ENCODE measurements around the gene KRT3.
"Not testable (repeated sequence)": the region's sequence is repeated elsewhere in the genome, so short reads cannot be mapped to it uniquely, and the experiment has no call there.

Gene KRT3

DNA sequence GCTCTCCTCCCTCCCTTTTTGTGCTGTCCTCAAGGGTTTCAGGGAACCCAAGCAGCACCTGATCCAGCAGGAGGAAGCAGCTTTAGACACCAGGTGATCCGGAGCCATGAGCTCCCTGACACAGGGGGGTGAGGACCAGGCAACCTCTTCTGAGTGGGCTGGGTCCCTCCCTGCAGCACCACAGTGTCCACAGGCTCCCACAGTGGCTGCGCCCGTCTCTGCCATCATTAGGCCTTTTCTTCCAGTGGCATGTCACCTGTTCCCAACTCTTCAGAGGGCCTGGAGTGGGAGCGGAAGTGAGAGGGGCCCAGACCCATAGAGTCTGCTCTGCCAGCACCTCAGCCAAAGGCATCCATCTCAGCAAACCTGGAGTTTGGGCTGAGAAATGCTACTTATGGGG lies 18.4 kb downstream of the KRT3 start:
- DNase-seq = no peak

DNA sequence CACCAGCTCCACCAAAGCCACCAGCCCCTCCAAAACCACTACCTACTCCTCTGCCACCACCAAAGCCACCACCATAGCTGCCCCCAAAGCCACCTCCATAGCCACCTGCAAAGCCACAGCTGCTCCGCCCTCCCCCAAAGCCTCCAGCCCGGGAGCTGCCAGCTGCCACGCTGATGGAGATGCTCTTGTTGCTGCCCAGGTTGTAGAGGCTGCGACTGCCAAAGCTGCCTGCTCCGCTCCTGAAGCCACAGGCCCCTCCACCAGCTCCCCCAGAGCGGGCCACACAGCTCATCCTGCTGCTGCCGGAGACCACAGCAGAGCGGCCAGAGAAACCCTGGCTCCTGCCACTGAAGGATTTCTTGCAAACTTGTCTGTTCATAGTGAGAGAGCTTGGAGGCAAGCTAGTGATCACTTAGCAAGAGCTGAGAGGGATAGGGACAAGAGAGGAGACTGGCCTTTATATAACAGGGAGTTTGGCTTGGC lies 19.0 kb downstream of the KRT3 start, which contains the start of gene KRT76:
Gene KRT76, minus strand, starts transcription at position 433 of the 483 bp plus-strand sequence. Its CDS starts 54 bp downstream, at position 379.
- no peak for DNase-seq

DNA sequence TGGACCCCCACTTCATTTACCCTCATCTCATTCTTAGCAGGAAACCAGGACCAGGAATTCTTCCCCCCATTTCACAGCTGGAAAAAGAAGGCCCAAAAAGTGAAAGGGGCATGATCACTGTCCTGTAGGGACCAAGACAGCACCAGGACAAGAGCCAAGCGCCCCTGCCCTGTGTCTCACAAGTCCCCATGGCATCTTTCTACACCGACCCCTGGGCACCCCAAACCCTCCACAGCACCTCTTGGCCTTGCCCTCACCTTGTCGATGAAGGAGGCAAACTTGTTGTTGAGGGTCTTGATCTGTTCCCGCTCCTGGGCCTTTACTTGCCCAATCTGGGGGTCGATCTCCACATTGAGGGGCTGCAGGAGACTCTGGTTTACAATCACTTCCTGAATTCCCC lies 19.5 kb downstream of the KRT3 start:
- DNase-seq = no peak

DNA sequence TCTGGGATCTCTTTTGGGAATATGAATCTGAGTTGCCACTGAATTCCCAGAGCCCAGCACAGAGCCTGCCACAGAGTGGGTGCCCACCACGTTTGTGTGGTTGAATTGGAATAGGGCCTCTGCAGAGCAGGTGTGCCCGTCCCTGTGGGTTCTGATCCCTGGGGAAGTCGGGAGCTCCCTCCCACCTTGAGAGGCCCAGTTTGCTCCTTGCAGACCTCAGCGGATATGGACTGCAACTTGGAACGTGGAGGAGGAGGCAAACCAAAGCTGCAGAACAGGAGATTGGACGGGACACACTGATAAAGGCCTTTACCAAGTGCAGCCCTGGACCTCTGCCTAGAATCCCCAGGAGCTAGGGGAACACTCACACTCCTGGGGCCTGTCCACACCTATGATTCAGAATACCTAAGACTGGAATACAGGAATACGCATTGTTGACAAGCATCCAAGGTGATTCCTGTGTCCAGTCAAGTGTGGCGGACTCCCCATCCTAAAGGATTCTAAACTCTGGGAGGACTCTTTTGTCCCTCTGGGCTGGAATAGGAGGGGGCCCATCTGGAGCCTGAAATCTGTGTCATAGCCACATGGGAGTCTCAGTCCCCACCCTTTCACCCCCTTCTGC lies 21.2 kb downstream of the KRT3 start:
- no peak for DNase-seq

DNA sequence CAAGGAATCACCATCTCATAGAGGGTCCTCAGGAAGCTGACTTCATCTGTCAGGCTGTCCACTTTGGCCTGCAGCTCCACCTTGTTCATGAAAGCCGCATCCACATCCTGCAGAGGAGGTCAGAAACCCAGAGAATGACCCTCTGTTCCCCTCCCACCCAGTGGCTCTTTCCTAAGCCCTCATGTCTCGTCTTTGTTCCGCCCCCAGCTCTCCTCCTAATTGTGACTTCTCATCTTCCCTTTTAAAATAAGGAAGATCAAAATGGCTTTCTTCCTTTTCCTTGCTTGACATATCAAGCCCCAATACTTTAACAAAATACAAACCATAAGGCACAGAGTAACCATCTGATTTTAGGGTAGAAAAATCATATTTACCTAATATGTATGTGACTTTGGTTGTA lies 23.1 kb downstream of the KRT3 start:
- no peak for DNase-seq

DNA sequence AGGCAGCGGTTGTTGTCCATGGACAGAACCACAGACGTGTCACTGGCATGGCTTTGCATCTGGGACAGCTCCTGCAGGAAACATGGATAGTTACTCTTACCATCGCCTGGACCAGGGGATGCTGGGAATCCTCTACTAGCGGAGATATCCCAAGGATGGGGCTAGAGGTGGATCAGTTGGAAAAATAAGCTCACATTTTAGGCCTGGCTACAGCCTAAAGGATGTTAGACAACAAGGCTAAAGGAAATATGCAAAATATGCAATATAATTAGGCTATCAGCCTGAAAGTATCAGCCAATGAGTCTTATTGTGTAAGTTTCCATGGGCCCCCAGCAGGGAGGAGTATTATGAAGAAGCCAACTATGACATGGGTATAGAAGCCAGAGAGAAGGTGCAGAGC lies 23.7 kb downstream of the KRT3 start:
- DNase-seq = no peak

DNA sequence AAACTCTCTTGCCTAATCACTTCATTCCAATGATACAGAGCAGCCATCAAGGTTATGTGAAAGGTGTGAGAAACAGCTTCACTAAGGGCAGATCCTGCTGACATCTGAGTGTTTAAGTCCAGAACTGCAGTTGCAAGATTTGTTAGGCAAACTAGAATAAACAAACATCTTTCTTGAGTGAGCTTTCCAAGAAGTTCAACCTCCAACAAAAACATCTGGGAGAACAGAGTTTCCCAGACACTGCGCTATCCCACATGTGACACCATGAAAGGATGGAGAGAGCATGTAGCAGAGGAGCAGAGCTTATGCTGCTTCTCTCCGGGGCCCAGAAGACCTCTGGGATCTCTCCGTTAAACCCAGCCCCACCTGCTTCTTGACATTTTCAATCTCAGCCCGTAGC lies 24.4 kb downstream of the KRT3 start:
- no peak for DNase-seq

DNA sequence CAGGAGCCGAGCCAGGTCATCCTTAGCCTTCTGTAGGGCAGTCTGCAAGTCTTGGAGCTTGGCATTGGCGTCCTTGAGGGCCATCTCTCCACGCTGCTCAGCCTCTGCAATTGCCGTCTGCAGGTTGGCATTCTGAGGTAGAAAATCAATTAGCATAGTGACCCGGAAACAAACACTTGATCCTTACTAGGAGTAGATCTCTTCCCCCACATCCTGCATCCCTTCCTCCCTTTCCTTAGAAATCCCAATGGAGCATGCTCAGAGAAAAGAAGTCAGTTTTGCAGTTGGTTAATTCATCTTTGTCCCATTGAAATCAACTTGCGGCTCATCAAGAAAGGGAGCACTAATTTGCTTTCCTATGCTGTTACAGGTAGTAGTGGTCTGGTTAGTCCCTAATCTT lies 24.8 kb downstream of the KRT3 start:
- no peak for DNase-seq

DNA sequence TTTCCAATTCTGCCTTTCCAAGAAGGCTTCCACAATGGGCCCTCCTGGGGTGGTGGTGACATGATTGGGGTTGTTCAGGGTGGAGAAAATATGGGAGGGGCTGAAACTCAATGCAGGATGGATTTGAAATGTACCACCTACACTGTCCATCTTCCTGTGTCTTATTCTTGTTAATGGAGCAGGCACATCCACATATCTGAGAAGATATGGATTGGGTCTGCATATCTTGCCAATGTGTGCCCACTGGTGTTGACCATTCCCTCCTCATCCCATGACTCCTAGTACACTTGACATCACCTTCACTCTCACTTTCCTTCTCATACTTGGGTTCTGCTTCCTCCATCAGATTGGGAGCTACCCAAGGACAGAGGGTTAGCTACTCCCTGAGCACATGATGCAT lies 26.0 kb downstream of the KRT3 start:
- no peak for DNase-seq

DNA sequence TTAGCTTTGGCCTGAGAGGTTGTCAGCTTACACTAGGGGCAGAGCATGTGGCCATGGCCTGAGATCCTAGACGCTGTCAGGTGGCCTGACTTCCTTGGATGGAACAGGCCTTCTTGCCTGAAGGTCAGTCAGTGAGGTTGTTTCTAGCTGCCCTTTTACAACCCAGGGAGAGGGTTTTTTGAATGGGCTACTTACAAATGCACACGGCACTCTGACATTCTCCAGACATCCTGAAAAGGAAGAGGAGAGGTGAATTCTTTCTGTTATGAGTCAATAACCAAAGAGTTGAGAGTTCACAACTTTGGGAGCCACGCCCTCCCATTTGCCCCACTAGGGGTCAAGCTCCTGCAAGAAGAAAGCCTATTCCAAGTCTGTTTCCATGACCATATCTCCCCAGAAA lies 26.6 kb downstream of the KRT3 start:
- DNase-seq = no peak

DNA sequence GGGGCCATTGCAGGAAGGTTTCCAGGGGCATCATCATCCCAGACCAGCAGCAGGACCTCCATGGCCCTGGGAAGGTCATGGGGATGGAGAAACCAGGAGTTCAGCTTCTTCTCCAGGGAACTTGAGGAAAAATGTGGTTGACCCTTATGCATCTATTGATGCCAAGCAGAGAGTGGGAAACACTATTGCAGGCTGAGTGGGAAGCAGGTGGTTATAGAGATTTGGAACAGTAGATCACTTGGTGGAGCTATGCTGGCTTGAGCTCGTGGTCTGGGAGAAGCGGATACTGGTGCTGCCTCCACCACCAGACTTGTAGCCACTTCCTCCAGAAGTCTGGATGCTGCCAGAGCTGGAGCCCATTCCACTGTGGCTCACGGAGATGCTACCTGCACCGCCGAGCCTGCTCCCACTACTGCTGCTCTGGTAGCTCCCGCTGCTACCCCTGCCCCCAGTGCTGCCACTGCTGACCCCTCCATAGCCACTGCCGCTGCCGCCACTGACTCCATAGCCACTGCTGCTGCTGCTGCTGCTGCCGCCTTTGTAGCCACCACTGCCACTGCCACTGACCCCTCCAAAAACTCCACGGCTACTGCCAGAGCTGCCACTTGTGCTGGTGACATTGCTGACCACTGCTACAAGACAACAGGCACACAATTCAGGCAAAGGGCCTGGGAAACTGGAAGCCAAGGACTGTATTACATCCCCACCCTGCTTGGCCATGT lies 27.3 kb downstream of the KRT3 start:
- no peak for DNase-seq

DNA sequence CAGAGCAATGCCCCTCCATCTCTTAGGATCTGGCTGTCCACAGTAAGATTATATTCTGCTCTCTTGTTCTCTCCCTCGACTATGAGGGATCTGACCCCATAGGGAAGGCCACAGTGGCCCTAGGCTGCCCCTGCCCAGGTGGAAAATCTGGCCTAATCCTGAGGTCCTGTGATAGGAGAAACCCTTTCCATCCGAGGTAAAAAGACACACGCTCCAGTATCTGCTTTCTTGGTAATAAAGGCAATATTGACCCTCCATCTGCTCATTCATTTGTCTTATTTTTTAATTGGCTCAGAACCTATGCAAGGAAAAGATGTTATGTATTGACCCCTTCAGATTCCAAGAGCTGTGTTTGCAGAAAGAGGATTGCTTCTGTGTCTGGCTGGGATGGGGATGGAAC lies 28.5 kb downstream of the KRT3 start:
- no peak for DNase-seq

DNA sequence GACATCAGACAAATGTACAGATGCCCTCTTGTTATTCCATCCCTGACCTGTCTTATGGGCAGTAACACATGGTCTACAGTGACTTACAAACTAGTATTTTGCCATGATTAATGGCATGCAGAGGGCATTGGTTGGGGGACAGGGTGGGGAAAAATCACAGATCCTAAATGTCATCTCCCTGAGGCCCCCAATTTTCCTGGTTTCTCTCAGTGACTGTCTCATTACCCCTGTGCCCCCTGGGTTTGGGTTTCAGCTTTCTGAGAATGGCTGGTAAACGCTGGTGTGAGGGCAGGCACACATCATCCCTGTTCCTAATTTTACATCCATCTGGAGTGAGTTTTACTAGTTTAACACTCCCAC lies 28.9 kb downstream of the KRT3 start:
- DNase-seq = no peak

DNA sequence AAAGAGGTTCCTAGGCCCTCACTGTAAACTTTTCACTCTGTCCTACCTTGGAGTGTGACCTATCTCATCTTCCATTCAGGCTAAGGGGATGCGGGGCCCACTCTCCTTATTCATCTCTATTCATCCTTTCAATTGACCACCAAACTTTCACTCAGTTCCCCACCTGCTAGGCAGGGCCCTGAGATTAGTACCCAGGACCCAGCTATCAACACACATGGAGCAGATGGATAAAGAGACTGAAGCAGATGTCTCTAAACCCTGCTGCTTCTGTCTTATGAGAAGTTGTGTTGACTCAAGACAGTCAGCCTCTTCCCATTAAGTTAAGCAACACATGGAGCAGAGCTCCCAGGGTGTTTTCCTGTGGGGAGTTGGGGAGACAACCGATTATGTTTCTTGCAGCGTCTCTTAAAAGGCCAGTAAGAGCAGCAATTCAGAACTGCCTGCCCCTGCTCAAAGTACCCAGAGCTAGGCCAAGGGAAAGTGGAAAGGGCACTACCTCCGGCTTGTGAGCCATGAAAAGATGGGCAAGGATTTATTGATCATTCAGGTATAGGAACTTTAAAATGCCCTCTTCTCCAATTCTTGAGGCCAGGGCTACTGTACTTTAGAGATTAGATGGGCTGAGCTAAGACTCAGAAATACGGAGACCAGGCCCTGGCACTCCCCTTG lies 29.4 kb downstream of the KRT3 start:
- no peak for DNase-seq

DNA sequence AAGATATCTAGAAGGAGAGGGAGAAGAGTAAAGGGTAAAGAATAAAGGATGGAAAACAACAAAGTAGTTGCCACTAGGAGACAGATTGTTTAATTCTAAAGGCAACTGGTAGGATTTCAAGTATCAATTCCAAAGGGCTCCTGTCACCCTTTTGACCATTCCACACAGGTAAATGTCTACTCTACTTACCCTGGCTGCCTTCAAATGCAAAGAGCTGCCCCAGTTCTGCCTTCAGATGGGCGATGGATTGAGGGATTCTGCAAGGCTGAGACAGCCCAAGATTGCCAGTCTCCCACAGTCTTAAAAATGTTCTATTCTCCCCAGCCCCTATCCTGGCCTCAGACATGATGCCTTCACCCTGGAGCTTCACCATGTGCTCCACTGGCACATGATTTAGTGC lies 30.2 kb downstream of the KRT3 start:
- no peak for DNase-seq

DNA sequence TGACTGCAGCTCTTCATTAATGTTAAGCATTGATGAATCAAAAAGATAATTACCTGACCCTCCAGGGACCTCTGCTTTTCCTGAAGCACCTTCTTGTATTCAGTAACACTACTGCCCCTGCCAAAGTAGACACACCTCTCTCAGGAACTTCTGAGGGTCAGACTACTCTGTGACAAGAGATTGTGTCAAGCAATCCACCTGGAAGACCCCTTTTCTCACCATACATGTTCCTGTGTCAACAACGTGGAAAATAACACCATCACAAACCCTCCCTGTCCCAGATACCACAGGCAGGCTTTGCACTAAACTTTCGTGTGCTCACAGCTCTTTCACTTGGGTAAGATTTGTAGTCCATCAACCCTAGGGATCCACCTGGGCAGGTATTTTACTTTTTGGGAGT lies 31.9 kb downstream of the KRT3 start:
- DNase-seq = no peak

DNA sequence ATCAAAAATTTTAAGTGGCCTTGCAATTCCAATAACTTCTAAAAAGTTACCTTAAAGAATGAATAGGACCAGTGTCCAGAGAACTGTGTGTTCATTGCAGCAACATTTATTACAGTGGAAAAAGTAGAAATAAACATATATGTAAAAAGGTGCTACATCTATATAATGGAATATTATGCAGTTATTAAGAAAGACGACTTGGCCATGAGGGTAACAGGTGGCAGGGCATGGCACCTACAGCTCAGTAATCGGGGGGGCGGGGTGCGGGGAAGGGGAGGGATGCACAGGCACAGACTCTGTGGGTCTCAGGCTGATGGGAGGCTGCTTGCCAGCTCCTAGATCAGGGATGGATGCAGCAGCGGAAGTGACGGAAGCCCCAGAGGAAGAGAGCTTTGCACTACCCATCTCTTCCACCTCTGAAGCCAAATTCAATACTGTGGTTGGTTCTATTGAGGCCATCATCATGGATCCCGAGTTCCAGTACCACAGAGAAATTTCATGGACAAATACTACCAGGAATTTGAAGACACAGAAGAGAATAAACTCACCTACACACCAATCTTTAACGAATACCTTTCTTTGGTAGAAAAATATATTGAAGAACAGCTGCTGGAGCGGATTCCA lies 32.8 kb downstream of the KRT3 start:
- DNase-seq = no peak

DNA sequence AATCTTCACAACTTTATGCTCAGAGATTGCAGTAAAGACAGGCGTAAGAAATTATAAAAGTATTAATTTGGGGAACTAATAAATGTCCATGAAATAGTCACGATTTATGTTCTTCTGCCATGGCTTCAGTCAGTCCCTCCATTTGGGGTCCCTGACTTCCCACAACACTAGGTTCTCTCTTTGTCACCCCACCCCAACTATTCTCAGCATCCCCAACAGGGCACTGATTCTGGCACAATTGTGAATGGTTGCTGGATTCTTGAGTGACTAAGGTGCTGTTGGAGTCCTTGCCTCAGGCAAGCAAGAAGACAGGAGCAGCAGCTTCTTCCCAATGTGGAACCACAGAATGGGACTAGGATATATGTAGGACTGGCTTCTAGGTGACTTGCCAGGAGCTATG lies 34.1 kb downstream of the KRT3 start:
- DNase-seq = no peak

DNA sequence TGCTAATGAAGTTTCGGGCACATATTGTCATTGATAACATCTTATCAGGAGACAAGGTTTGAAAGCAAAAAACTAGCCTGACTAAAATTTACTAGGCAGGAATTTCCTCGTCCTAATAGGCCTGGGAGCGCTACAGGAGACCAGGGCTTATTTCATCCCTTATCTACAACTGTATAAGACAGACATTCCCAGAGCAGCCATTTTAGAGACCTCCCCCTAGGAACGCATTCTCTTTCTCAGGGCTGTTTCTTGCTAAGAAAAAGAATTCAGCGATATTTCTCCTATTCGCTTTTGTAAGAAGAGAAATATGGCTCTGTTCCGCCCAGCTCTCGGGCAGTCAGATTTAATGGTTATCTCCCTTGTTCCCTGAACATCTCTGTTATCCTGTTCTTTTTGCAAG lies 34.7 kb downstream of the KRT3 start:
- DNase-seq = not testable (repeated sequence)

DNA sequence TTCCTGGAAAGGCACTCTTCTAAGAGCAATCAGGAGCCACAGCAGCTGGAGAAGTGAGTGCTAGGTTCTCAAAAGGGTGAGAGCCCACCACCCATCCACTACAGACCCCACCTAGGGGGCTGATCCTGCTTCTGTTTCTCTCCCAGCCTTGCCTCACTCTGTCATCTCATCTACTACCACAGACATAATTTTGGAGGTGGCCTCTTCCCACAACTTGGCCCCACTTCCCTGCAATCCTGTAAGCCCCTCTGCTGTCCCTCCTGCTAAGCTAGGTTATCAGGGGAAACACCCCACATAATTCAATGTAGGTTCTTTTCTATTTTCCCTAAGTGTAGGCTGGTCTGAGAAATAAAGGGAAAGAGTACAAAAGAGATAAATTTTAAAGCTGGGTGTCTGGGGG lies 35.3 kb downstream of the KRT3 start:
- DNase-seq = no peak

DNA sequence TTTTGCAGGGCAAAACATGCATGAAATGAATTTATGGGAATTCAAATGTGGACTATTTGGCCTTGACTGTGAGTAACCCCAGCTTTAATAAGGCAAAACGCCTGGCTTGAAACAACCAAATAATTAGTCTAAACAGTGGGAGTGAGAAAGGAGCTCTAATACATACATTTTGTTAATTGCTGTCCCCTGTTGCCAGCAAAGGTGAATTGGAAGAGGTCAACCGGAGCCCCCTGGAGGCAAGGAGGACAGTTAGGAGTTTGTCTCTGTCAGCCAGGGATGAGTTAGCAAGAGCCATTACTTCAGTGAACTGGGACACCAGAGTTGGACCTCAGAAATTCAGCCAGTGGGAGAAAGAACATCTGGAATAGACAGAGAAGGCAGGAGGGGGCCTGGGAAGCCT lies 36.2 kb downstream of the KRT3 start:
- no peak for DNase-seq

DNA sequence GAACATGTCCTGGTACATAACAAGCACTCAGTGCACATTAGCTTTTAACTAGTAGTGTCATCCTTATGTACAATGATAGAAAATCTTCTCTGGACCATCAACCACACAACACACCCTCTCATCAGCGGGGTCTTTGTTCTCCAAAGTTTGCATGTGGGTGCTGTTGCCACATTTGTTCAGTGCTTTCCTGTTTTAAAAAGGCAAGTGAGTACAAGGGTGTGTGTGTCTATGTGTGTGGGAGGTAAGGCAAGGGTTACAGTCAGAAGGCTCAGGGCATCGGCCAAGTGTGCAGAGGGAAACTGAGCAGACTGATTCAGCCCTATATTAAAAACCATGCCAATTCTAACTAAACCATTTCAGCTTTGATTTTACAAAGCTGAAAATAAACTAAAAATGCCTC lies 36.7 kb downstream of the KRT3 start:
- DNase-seq = no peak

DNA sequence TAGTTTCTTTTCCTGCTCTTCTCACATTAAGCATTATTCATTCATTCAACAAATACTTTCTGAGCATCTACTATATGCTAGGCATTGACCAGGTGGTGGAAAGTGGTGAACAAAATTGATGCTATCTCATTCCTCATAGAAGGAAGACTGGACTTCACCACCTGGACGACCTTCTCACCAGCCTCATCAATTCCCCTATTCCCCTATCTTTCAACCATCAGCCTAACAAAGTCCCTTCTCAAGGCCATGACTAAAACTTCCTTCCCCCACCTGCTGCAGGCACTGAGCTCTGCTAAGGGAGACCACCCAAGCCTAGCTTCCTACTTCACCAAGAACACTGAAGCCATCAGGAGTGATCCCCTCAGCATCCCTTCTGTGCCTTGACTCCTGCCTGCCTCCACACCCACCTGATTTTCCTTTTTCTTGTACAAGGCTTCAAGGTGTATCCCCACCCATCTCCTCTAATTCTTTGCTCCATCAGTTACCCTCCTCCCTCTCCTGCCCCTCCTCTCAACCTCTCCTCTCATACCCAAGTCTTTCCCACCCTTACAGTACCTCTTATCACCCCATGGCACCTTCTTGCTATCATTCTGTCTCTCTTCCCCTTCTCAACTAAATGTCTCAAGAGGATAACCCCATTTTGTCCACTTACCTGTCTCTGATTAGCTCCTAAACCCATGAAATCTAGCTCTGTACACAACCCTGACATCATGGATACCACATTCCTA lies 38.3 kb downstream of the KRT3 start:
- no peak for DNase-seq

Measured in CD4-positive, alpha-beta T cell treated with Interleukin-15 for 1 hour (primary cell).